ENCODE data around the gene TEKTIP1.
"Not testable (repeated sequence)": the region's sequence is repeated elsewhere in the genome, so short reads cannot be mapped to it uniquely, and the experiment has no call there.

TEKTIP1 gene

GRCh38 chr19:3507371-3508120, 31.4 kb upstream of the TEKTIP1 start:
- DNase-seq (ENCODE audit: low read depth in 2 of 2), result no peak

DNA sequence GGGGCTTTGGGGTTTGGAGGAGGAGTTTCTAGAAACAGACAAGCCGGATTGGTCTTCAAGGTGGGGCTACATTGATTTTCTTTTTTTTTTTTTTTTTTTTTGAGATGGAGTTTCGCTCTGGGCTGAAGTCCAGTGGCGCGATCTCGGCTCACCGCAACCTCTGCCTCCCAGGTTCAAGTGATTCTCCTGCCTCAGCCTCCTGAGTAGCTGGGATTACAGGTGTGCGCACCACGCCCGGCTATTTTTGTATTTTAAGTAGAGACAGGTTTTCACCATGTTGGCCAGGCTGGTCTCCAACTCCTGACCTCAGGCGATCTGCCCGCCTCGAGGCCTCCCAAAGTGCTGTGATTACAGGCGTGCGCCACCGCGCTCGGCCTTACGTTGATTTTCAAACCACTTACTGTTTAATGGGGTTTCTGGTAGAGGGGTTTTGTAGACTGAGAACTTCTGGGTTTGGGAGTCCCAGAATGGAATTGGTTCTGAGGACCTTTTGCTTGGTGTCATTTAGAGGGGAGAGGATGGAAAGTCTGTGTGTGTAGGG, 30.8 kb upstream of the TEKTIP1 start:
- DNase-seq (ENCODE audit: low read depth in 2 of 2), result not testable (repeated sequence)

- no peak for DNase-seq (ENCODE audit: low read depth in 2 of 2)
These were observed 30.0 kb upstream of the TEKTIP1 start for GRCh38 chr19:3508771-3509535.

GRCh38 chr19:3509566-3509989, 29.4 kb upstream of the TEKTIP1 start:
- no peak for DNase-seq (ENCODE audit: low read depth in 2 of 2)

GRCh38 chr19:3510727-3511126, 28.2 kb upstream of the TEKTIP1 start:
- DNase-seq (ENCODE audit: low read depth in 2 of 2), result no peak

- DNase-seq (ENCODE audit: low read depth in 2 of 2), result no peak
These were observed 27.3 kb upstream of the TEKTIP1 start for GRCh38 chr19:3511506-3512251.

DNA sequence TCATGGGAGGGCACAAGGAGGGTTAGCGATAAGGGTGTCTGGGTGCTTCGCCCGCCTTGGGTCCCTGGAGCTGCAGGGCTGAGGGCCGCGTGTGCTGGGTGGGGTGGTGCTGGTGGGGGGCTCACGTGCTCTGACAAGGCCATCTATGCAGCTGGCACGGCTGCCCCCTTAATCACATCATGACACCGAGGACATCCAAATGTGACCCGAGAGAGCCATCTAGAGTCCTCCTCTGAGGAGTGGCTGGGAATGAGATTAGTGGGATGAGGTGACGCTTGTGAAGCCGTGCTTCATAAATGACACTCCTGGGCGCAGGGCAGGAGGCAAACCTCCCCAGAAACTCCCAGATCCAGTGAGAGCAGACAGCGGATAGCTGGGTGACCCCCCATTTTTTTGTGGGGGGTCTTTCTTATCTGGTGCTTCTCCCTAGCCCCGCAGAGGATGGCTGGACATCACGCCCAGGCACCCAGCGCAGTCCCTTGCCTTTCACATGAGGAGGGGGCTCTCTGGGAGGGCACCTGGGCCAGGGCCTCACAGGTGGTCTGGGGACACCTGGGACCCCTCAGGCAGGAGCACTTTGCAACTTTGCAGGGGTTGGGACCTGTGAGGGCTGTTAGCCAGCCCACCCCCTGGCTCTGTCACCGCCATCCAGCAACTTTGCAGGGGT, 26.3 kb upstream of the TEKTIP1 start:
- DNase-seq (ENCODE audit: low read depth in 2 of 2), result no peak

DNA sequence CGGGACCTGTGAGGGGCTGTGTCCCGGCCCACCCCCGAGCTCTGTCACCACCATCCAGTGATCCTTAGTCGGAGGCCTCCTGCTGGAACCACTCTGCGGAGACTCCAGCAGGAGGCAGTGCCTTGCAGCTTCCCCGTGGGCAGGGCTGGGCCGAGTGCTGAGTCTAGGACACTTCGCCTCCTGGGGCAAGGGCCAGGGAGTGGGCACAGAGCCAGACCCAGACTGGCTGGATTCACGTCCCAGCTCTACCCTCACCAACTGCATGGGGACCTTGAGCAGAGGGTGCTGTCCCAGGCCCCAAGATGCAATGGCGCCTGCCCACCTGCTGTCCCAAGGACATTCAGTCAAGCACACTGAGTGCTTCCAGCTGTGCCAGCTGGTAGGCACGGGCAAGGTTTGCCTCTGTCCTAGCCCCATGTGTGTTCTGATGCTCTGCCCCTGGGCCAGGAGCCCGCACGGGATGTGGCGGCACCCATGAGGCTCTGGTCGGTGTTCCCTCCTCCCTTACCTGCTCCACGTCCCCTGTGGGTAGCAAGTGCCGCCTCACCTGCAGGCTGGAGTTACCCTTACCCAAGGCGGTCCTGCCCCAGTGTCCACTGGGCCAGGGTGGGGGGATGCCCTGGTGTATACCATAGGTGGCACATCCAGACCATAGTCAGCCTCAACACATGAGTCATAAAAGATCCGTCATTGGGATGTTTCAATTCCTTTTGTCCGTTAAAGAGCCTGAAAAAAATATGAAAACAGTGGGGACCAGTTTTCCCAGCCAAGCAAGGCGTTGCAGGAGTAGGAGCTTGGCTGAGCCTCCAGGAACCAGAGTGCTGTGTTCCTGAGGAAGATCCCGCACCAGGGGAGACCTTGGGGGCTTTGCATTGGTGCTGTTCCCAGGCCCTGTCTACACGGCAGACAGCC, 25.5 kb upstream of the TEKTIP1 start:
- DNase-seq (ENCODE audit: low read depth in 2 of 2), result no peak

- no peak for DNase-seq (ENCODE audit: low read depth in 2 of 2)
These were observed 24.0 kb upstream of the TEKTIP1 start for GRCh38 chr19:3514930-3515329.

DNA sequence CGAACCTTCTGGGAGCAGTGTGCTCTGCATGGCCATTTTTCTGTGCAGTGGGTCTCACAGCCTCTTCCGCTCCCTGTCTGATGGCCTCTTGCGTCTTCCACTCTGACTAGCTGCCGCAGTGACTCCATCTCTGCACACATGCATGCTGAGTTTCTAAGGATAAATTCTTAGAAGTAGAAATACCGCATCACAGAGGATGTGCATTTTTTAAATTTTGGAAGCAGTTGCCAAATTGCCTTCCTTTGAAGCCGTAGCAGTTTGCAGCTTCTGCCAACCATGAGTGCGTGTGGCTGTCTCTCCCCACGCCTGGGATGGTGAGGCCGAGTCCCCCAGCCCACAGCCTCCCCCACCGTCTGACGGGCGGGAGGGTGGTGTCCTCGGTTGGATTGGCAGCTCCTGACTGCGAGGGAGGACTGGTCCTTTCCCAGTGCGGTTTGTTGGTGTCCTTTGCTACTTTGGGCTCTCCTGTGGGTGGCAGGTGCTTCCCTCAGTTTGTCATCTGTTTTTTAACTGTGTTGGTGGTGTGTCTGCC, 23.0 kb upstream of the TEKTIP1 start:
- no peak for DNase-seq (ENCODE audit: low read depth in 2 of 2)

DNA sequence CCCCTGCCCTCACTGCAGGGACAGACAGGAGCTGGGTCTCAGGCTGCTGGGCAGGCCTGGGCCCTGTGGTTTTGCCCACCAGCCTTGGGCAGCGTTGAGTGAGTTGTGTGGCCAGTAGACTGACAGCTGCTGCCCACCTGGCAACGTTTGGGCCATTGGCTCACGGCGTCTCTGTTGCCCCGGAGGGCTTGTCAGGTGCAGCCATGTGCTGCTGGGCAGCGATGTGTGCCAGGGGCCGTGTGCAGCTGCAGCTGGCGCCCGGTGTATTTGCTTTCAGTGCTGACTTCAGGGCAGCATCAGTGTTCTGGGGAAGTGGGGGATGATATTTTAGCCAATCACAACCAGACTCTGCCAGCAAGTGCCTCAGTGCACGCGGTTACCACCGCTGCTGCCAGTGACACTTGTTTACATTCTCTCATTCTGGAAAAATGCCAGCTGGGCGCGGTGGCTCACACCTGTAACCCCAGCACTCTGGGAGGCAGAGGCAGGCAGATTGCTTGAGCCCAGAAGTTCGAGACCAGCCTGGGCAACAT, 22.2 kb upstream of the TEKTIP1 start:
- DNase-seq (ENCODE audit: low read depth in 2 of 2), result no peak

- no peak for DNase-seq (ENCODE audit: low read depth in 2 of 2)
These were observed 21.3 kb upstream of the TEKTIP1 start for GRCh38 chr19:3517638-3518037.

DNA sequence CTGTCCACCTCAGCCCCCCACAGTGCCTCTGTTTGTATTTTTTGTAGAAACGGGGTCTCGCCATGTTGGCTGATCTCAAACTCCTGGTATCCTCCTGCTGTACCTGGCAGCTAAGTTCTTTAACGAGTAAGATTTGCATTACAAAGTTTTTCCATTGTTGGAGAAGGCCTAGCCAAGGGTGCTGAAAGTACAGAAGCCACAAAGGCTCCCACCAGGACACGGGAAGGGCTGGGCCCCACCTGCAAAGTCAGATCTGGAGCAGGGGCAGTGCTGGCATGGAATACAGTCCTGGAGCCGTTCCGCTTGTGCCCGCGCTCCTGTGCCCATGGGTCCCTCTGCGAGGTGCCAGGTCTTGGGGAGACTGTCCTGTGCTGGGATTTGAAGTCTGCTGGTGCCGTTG, 20.7 kb upstream of the TEKTIP1 start:
- DNase-seq (ENCODE audit: low read depth in 2 of 2), result no peak

- no peak for DNase-seq (ENCODE audit: low read depth in 2 of 2)
These were observed 20.3 kb upstream of the TEKTIP1 start for GRCh38 chr19:3518659-3519058.

- DNase-seq (ENCODE audit: low read depth in 2 of 2), result no peak
These were observed 19.8 kb upstream of the TEKTIP1 start for GRCh38 chr19:3519126-3519525.

- DNase-seq (ENCODE audit: low read depth in 2 of 2), result no peak
These were observed 18.5 kb upstream of the TEKTIP1 start for GRCh38 chr19:3520166-3521103.

GRCh38 chr19:3521104-3521445, 17.9 kb upstream of the TEKTIP1 start:
- DNase-seq (ENCODE audit: low read depth in 2 of 2), result no peak

DNA sequence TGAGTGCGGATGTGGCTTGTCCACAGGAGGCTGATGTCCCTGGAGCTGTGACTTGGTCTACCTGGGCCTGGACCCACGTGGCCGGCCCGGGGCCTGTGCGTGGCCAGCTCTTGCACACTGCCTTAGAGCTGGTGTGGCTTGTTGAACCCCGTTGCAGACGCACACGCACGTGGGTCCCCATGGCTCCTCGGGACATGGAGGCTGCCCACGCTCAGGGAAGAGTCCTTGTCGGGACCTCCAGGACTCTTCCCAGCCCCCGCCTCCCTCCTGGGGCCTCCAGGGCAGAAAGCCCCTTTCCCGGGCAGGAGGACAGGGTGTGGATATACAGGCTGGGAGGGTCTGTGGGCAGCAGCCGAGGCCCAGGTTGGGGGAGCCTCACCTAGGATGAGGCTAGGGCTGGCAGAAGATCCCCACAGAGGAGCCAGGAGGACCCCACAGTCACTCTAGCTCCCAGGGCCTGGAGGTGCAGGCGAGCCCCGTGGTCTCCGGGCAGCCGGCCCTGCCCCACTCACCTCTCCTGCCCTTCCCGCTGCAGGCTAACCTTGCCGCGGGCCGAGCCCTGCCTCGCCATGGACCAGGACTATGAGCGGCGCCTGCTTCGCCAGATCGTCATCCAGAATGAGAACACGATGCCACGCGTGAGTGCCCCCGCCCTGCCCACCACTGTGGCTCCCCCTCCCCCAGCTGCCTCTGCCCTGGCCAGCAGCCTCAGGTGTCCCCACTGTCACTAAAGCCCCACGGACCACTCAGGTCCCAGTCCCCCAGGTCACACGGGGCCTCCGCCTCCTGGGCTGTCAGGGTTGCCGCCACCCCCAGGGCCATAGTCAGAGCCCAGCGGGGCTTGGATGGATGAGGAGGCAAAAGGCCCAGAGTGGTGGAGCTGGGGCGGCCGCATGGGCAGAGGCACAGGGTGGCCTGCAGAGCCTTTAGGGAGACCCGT, 16.3 kb upstream of the TEKTIP1 start:
- no peak for DNase-seq (ENCODE audit: low read depth in 2 of 2)
